ENCODE results near the gene PIERCE2.
"Not testable (repeated sequence)": the region's sequence is repeated elsewhere in the genome, so short reads cannot be mapped to it uniquely, and the experiment has no call there.

PIERCE2 gene

DNA sequence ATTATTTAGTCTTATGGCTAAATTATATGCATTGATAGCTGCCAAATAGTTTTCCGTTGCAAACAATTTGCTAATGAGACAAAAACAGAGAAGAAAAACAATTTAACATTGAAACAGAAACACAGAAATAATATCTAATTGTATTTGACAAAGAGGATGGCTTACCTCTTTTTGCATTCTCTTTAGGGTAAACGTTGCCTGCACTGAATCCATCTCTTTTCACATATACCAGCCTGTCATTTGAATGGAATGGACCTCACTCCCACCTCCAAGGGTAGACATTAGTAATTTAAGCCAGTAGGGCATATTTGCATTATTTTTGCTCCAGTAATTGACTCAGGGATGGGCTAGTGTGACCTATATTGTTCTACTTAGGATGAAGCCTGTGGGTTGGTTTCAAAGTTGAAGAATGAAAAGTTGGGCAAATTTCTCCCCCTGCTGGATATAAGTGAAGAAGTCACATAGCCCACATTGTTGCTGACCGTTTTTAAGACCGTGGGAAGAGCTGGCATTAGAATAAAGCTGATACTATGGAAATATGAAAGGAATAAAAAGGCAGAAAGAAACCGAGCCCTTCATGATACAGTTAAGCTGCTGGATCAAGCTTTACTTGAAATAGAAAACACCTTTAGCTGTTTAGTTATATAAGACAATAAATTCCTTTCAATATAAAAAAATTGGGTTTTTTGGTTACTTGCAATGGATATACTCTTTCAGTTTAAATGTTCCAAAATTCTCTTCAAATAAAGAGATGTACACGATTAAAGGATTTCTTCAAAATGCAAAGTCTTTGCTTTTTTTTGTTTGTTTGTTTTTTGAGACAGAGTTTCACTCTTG, 26.9 kb downstream of the PIERCE2 start:
- H3K4me2 ChIP-seq (ENCODE audit: low read length), result no peak overlapping the region
- H3K9ac ChIP-seq (ENCODE audit: low read depth, low read length), result no peak overlapping the region
- no peaks in the 10 kb centered on the region for H3K27me3 ChIP-seq (ENCODE audit: control insufficient read depth, insufficient read depth, low read length)
- no peaks in the 10 kb centered on the region for H3K9me3 ChIP-seq (replicated peaks; ENCODE audit: low read length)
- no peaks in the 10 kb centered on the region for H3K4me1 ChIP-seq (ENCODE audit: control insufficient read depth, insufficient read depth, low read length)
- H3K4me3 ChIP-seq (ENCODE audit: low read length), result no peak overlapping the region
- no peaks in the 10 kb centered on the region for H3K36me3 ChIP-seq (ENCODE audit: insufficient read depth, low read length)

DNA sequence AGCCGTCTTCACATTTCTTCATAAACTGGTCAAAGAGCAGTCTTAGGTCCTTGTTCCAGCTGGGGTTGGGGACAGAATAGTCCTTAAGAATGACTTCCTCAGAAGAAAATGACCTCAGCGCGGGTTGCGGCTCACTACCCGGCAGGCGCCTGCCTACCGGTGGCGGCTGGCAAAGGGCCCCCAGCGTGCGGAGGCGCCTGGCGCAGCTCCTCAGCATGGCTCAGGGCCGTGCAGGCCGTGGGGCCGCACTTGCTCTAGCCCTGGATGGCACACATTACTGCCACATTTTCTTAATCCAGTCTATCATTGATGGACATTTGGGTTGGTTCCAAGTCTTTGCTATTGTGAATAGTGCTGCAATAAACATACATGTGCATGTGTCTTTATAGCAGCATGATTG, 34.8 kb downstream of the PIERCE2 start:
- not testable (repeated sequence) for H3K9ac ChIP-seq (ENCODE audit: low read depth, low read length); H3K4me3 ChIP-seq (ENCODE audit: low read length); H3K9me3 ChIP-seq (replicated peaks; ENCODE audit: low read length); H3K4me2 ChIP-seq (ENCODE audit: low read length); H3K27me3 ChIP-seq (ENCODE audit: control insufficient read depth, insufficient read depth, low read length); H3K36me3 ChIP-seq (ENCODE audit: insufficient read depth, low read length); H3K4me1 ChIP-seq (ENCODE audit: control insufficient read depth, insufficient read depth, low read length)

DNA sequence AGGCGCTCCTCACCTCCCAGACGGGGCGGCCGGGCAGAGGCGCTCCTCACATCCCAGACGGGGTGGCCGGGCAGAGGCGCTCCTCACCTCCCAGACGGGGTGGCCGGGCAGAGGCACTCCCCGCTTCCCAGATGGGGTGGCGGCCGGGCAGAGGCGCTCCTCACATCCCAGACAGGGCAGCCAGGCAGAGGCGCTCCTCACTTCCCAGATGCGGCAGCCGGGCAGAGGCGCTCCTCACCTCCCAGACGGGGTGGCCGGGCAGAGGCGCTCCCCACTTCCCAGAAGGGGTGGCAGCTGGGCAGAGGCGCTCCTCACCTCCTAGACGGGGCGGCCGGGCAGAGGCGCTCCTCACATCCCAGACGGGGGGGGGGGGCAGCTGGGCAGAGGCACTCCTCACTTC, 37.6 kb downstream of the PIERCE2 start:
- not testable (repeated sequence) for H3K4me2 ChIP-seq (ENCODE audit: low read length); H3K4me3 ChIP-seq (ENCODE audit: low read length); H3K4me1 ChIP-seq (ENCODE audit: control insufficient read depth, insufficient read depth, low read length); H3K27me3 ChIP-seq (ENCODE audit: control insufficient read depth, insufficient read depth, low read length); H3K36me3 ChIP-seq (ENCODE audit: insufficient read depth, low read length); H3K9ac ChIP-seq (ENCODE audit: low read depth, low read length); H3K9me3 ChIP-seq (replicated peaks; ENCODE audit: low read length)

DNA sequence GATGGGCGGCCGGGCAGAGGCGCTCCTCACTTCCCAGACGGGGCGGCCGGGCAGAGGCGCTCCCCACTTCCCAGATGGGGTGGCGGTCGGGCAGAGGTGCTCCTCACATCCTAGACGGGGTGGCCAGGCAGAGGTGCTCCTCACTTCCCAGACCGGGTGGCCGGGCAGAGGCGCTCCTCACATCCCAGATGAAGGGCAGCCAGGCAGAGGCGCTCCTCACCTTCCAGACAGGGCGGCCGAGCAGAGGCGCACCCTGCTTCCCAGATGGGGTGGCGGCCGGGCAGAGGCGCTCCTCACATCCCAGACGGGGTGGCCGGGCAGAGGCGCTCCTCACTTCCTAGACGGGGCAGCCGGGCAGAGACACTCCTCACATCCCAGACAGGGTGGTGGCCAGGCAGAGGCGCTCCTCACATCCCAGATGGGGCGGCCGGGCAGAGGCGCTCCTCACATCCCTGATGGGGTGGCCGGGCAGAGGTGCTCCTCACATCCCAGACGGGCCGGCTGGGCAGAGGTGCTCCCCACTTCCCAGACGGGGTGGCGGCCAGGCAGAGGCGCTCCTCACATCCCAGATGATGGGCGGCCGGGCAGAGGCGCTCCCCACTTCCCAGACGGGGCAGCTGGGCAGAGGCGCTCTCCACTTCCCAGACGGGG, 38.2 kb downstream of the PIERCE2 start:
- not testable (repeated sequence) for H3K9me3 ChIP-seq (replicated peaks; ENCODE audit: low read length); H3K4me1 ChIP-seq (ENCODE audit: control insufficient read depth, insufficient read depth, low read length); H3K27me3 ChIP-seq (ENCODE audit: control insufficient read depth, insufficient read depth, low read length); H3K4me2 ChIP-seq (ENCODE audit: low read length); H3K36me3 ChIP-seq (ENCODE audit: insufficient read depth, low read length); H3K9ac ChIP-seq (ENCODE audit: low read depth, low read length); H3K4me3 ChIP-seq (ENCODE audit: low read length)

DNA sequence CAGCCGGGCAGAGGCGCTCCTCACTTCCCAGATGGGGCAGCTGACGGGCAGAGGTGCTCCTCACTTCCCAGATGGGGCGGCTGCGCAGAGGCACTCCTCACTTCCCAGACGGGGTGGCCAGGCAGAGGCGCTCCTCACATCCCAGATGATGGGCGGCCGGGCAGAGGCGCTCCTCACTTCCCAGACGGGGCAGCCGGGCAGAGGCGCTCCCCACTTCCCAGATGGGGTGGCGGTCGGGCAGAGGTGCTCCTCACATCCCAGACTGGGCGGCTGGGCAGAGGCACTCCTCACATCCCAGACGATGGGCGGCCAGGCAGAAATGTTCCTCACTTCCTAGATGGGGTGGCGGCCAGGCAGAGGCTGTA, 38.7 kb downstream of the PIERCE2 start:
- not testable (repeated sequence) for H3K9me3 ChIP-seq (replicated peaks; ENCODE audit: low read length); H3K4me3 ChIP-seq (ENCODE audit: low read length); H3K4me2 ChIP-seq (ENCODE audit: low read length); H3K9ac ChIP-seq (ENCODE audit: low read depth, low read length); H3K4me1 ChIP-seq (ENCODE audit: control insufficient read depth, insufficient read depth, low read length); H3K27me3 ChIP-seq (ENCODE audit: control insufficient read depth, insufficient read depth, low read length); H3K36me3 ChIP-seq (ENCODE audit: insufficient read depth, low read length)

DNA sequence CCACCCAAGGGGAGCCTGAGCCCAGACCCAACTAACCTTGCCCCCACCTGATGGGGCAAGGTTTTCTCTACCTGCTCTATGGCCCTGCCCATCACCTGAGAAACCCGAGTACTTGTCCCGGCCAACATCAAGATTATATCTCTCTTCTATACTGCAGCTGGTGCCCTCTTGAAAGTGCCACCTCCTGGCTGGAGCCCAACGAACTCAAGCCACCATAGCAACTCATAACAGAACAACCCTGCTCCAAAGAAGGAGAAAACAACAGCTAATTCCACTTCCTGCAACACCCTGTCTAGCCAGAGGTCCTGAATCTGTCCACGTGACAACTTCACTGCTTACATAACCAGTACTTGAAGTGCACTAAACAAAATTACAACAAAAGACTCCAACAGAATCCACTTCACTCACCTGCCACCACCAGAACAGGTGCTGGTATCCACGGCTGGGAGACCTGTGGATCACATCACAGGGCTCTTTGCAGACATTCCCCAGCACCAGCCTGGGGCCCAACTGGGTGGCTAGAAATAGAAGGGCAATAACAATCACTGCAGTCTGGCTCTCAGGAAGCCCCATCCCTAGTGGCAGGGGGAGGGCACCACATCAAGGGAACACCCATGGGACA, 49.2 kb downstream of the PIERCE2 start:
- Histone ChIP-seq H3K9ac (ENCODE audit: low read depth, low read length) (no peak overlapping the region), H3K9me3 (replicated peaks; ENCODE audit: low read length) (no peaks in the 10 kb centered on the region), H3K4me1 (ENCODE audit: control insufficient read depth, insufficient read depth, low read length) (no peaks in the 10 kb centered on the region), H3K4me3 (ENCODE audit: low read length) (no peak overlapping the region), H3K27me3 (ENCODE audit: control insufficient read depth, insufficient read depth, low read length) (no peaks in the 10 kb centered on the region), H3K36me3 (ENCODE audit: insufficient read depth, low read length) (no peaks in the 10 kb centered on the region), H3K4me2 (ENCODE audit: low read length) (no peak overlapping the region)

DNA sequence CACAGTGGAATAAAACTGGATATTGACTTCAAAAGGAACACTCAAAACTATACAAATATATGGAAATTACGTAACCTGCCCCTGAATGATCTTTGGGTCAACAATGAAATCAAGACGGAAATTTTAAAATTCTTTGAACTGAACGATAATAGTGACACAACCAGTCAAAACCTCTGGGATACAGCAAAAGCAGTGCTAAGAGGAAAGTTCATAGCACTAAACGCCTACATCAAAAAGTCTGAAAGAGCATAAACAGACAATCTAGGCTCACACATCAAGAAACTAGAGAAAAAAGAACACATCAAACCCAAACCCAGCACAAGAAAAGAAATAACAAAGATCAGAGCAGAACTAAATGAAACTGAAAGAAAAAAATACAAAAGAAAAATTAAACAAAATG, 53.2 kb downstream of the PIERCE2 start:
- Histone ChIP-seq H3K9me3 (replicated peaks; ENCODE audit: low read length) (no peaks in the 10 kb centered on the region), H3K9ac (ENCODE audit: low read depth, low read length) (no peak overlapping the region), H3K36me3 (ENCODE audit: insufficient read depth, low read length) (no peaks in the 10 kb centered on the region), H3K4me3 (ENCODE audit: low read length) (no peak overlapping the region), H3K4me2 (ENCODE audit: low read length) (no peak overlapping the region), H3K4me1 (ENCODE audit: control insufficient read depth, insufficient read depth, low read length) (no peaks in the 10 kb centered on the region), H3K27me3 (ENCODE audit: control insufficient read depth, insufficient read depth, low read length) (no peaks in the 10 kb centered on the region)

DNA sequence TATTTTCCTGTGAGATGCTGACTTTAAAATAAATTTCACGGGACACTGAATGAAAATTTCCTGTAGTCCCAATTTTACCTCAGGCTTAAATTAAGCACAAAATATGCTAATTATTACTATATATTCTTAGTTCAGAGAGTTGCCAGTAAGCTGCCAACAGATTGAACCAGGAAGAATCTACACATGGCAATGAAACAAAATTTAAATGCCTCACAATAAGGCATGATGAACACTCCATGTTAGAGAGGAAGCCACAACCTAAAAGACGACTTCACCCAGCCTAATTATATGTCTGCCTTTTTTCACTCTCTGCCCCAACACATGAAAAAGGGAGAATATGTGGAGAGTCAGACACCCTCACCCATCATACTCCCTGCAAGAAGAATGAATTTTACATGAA, 60.0 kb downstream of the PIERCE2 start:
- H3K9me3 ChIP-seq (replicated peaks; ENCODE audit: low read length), result no peaks in the 10 kb centered on the region
- no peak overlapping the region for H3K9ac ChIP-seq (ENCODE audit: low read depth, low read length)
- H3K4me1 ChIP-seq (ENCODE audit: control insufficient read depth, insufficient read depth, low read length), result no peaks in the 10 kb centered on the region
- no peak overlapping the region for H3K4me2 ChIP-seq (ENCODE audit: low read length)
- H3K27me3 ChIP-seq (ENCODE audit: control insufficient read depth, insufficient read depth, low read length), result no peaks in the 10 kb centered on the region
- no peaks in the 10 kb centered on the region for H3K36me3 ChIP-seq (ENCODE audit: insufficient read depth, low read length)
- H3K4me3 ChIP-seq (ENCODE audit: low read length), result no peak overlapping the region
